HG02610 (cell line): Measurements from ENCODE around the gene OBP2A.
"Not testable (repeated sequence)": the region's sequence is repeated elsewhere in the genome, so short reads cannot be mapped to it uniquely, and the experiment has no call there.

ENCODE experiments used
- ATAC-seq: cut with Tn5 transposase; IDR thresholded peaks from one replicate; pipeline ENCODE4 v1.9.1; 2021; ENCODE audit warnings: mild to moderate bottlenecking, moderate library complexity; ENCODE audit not compliant: unreplicated experiment

OBP2A gene

GRCh38 chr9:135545646-135546176, at the start of gene OBP2A:
TSS of gene OBP2A (plus strand) at chr9:135546126. CDS start at chr9:135546181, 55 bp downstream.
- ATAC-seq = not testable (repeated sequence)

DNA sequence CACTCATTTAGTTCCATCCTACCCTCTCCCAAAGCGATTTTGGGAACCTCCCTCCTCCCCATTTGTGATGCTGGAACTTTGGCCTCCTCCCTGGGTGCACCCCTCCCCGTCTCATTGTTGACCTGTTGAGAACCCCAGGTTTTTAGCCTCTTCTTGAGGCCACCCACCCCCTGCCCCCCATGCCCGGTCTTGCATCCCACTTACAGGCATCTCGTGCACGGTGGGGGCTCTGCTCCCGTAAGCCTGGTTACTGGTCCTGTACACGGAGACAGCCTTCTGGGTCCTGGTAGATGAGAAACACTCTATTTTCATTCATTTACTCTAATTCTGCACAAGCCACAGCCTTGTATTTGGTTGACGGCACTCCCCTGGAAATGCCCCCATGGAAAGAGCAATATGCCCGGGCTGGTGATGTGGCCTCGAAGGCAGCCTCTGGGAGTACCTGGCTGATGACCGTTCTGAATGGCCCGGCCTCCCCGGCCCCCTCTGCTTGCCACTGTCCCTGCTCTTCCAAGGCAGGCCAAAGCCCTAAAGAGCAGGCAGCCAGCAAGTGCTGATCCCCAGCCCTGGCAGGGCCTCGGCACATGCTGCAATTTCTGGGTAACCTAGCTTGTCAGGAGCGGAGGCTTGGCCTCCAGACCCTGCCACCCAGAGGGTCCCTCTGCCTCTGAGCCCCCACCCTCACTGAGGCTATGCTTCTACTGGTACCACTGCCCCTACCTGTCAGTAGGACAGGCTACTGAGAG, 47.4 kb upstream of the OBP2A start:
- no peak for ATAC-seq

DNA sequence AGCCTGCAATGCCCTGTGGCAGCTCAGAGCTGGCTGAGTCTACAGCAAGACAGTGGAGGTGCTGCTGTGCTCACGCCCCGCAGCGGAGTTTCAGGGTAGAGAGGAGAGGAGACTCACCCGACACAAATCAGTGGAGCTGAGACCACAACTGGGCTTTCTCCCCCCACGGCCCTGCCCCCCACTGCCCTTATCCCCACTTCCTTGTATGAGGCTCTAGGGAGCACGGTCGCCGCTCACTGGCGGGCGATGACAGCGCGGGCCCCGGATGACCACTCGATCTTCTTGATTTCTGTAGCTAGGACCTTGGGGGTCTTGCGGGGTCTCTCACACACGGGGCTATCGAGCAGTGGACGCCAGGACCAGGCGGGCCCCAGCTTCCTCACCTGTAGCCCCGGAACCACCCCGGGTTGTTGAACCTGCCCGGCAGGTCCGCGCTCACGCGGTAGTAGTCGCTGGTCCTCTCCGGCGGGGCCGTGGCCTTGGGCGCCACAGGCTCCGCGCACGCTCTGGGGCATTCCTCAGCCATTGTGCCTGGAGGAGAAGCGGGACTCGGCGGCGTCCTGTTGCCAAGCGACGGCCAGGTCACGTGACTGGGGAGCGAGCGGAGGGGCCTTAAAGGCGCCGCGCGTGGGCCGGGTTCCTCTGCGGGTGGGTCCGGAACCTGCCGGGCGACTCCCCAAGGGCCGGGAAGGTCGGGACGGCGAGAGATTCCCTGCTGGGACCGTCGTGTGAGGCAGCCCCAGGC, 46.4 kb upstream of the OBP2A start:
- ATAC-seq = no peak

- ATAC-seq = no peak
Measured at GRCh38 chr9:135500071-135500524, 45.8 kb upstream of the OBP2A start.

- peak; percentile 82 for ATAC-seq
Measured at GRCh38 chr9:135500525-135501260, 45.2 kb upstream of the OBP2A start, which contains the start of gene MRPS2. TSS of gene MRPS2 (plus strand) at chr9:135500682. CDS start at chr9:135500711, 29 bp downstream.

DNA sequence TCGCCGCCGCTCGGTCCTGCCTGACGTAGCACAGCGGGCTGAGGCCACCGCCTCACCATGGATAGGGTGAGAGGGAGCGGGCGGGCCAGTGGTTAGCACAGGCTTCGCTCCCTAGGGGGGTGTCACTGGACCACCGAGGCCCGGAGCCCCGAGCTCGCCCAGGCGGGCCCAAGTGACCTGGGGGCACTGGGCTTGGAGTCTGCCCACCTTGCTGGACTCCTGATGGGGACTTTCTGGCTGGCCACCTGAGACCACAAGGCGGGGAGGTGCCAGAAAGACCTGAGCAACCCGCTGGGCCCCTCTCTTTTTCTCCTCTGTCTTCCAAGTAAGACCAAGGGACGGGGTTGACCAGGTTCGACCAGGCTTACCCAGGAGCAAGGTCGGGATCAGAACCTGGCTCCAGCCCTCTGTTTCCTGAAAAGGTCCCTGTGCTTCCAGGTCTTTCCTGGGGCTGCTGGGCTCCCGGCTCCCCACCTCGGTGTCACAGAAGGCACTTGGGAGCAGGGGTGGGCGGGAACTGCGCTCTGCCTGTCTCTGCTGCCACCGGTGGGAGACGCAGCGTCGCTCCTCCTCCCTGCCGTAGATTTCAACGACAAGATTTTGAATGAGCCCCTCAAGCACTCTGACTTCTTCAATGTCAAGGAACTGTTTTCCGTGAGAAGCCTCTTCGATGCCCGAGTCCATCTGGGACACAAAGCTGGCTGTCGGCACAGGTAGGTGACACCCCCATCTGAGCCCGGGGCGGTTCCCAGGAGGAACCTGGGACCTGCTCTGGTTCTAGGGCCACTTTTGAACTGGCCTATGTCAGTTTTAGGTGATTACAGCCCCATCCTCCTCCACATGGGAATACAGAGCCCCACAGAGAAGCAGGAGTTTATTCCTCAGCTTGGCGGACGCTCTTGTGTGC, 44.4 kb upstream of the OBP2A start:
- no peak for ATAC-seq

- ATAC-seq = no peak
Measured at GRCh38 chr9:135502168-135502872, 43.6 kb upstream of the OBP2A start.

DNA sequence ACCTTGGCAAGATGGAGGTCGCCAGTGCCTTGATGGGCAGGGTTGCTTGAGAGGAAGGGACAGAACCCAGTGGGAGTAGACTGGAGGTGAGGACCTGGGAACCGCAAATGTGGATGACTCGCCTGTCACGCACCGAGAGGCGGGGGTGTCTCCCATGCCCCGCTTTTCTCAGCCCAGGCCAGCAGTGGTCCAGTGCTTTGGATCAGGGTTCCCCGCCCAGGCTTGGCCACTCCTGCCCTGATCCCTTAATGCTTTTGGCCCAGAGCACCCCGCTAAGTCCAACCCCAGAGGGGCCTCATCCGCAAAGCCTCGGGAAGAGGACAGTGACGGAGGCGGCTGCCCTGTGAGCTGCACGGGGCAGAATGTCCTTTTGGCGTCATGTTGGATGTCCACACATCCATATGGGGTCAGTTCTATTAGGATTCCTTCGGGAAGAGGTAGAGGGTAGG, 43.0 kb upstream of the OBP2A start:
- no peak for ATAC-seq

DNA sequence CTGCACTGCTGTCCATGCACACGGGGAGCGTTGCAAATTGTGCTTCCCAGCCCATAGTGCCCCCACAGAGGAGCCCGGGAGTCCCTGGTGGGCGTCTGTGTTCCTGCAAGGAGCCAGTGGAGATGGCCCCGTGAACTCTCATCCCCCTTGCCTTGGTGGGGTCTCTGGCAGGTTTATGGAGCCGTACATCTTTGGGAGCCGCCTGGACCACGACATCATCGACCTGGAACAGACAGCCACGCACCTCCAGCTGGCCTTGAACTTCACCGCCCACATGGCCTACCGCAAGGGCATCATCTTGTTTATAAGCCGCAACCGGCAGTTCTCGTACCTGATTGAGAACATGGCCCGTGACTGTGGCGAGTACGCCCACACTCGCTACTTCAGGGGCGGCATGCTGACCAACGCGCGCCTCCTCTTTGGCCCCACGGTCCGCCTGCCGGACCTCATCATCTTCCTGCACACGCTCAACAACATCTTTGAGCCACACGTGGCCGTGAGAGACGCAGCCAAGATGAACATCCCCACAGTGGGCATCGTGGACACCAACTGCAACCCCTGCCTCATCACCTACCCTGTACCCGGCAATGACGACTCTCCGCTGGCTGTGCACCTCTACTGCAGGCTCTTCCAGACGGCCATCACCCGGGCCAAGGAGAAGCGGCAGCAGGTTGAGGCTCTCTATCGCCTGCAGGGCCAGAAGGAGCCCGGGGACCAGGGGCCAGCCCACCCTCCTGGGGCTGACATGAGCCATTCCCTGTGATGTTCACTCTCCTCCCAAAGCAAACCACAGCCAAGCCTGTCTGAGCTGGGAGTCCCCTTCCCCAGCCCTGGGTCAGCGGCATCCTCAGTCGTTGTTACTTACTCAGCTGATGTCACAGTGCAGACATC, 42.3 kb upstream of the OBP2A start:
- ATAC-seq = no peak

DNA sequence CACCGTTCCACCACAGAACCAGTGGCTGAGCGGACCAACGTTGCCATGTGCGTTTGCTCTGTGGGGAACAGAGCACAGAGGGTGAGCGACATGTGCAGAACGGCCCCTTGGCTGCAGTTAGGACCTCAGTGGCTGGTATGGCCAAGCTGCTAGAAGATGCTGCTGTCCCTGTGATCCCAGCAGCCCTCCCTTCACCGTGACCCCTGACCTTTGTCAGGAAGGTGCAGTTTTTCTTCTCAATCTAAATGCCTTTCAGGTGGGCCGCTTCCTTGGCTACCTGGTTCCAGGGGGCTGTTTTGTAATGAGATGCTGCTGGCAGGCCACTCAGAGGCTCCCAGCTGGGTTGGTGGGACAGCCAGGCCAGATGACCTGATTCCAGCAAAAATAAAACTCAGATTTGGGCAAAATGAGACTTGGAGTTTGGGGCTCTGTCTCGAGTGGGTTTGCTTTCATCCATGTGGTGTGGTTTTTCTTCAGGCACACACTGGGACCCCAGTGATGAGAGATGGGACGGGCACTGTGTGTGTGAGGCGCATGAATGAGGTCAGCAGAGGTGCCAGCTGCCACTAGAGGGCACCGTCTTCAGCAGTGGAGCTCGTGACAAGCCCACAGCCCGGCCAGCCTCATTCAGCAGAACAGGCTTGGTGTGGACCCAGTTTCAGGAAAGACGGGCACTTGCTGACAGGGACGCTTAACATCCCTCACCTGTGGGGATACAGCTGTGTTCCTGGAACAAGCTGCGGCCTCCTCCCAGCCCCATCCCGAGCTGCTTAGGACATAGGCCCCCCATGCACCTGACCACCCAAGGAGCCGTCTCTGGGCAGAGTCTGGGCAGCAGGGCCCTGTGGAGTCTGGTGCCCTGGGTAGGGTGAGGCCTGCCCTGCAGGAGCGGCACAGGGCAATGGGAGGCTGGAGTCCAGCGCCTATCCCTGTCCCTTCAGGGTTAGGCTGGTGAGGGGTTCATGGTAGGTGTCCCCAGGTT, 41.4 kb upstream of the OBP2A start:
- no peak for ATAC-seq

- ATAC-seq = no peak
Measured at GRCh38 chr9:135505406-135506187, 40.3 kb upstream of the OBP2A start.

GRCh38 chr9:135506327-135507103, 39.4 kb upstream of the OBP2A start:
- no peak for ATAC-seq

DNA sequence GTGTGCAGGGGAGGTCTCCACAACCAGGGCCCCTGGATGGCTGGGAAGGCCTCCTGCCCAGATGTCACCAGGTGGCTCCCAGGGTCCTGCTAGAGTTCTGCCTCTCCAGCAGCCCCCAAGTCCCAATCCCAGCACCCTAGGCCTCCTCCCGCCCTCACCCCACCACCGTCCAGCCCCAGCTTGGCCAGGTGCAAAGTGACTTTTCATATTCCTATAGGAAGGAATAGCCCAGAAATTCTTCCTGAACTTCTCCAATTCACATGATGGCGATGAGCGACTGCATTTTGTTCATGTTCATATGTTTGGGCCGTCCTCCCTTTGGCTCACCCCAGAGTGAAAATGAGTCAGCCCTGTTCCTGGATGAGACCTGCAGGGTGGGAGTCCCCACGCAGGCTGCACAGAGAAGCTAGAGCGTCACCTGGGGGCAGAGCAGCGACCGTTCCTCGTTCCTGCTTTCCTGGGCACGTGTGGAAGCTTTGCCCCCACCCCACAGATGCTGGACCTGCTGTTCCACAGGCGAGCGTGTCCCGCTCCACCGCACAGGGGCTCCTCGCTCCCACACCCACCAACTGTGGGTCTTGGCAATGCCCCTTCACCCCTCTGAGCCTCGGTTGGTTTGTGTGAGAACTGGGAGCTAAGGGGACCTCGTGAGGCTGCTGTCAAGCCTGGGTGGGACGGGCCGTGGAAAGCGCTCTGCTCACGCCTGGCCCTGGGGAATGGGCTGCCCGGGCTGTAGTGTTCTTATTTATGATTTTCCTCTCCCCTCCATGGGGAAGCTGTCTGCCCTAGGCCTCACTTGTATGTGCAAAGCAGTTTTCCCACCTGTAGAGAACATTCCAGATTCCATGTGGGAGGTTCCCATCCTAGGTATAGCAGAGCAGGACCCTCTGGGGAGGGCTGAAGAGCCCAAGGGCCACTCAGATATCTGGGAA, 38.6 kb upstream of the OBP2A start:
- no peak for ATAC-seq

DNA sequence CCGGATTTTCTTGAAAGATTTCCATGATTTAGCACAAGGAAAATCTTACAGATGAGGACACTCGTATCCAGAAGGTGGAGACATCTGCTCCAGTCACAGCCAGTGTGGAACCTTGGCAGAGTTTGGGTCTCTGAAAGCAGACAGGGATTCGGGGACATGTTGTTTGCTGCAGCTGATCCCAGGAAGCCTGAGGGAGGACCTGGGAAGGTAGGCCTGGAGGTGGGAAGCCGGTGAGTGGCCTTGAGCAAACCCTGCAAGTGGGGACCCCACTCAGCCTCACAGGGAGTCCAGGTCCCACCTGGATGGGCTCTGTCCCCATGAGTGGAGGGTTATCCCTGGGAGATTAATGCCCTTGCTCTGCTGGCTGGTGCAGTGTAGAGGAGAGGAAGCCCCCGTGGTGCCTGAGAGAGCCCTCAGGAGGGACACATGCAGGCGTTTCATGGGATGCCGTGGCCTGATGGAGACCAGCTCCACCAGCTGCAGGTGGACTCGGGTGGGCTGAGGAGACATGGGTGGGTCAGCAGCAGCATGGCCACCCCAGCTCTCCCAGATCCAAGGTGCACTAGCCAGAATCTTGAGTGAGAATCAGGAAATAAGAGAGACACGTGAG, 37.6 kb upstream of the OBP2A start:
- ATAC-seq = no peak
